ENCODE measurements around the gene ZP2.
"Not testable (repeated sequence)": the region's sequence is repeated elsewhere in the genome, so short reads cannot be mapped to it uniquely, and the experiment has no call there.

Gene ZP2

DNA sequence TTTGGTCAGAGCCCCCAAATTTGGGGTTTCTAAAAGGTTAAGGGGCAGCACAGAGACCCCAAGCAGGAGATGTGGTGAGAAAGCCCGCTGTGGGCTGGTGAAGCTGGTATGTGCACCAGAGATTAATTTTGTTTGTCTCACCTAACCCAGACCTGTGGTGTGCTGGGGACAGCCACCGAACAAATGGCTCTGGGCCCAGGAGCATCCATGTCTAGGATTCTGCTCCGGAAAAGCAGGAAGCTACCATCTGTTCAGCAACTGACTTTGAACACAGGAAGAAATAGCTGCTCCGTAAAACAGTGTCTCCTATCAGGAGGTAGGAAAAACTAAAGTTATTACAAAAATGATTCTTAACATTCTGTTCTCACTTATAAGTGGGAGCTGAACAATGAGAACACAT, 2.7 kb upstream of the ZP2 start:
- no peak for DNase-seq (ENCODE audit: low read depth)

DNA sequence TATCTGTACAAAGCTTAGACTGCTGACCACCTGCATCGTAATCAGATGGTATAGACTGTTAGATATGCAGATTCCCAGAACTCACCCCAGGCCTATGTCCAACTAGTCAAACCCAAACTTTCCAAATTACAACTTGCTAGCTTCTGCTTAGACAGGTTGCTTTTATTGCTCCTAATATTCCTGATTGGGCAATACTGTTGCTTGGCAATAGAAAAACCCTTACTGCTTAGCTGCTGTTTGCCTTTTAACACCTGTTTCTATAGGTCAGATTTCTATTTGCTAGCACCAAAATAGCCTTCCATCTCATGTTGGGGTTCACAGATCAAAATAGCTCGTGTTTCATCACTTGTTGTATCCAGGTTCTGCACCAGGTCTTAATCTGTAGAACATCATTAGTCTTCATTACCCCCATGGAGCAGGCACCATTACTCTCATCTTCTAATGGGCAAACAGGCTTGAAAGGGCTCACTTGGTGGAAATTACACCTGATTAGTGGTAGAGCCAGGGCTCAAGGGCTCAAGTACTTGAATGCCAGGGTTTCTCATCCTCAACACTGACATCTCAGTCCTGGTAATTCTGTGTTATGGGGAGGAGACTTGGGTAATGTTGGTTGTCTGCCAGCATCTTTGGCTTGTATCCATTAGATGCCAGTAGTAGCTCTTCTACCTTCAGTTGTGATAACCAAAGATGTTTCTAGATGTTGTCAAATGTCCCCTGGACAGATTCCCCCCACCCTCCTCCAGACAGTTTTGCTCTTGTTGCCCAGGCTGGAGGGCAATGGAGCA, 2.7 kb downstream of the ZP2 start:
- DNase-seq (ENCODE audit: low read depth): no peak

DNA sequence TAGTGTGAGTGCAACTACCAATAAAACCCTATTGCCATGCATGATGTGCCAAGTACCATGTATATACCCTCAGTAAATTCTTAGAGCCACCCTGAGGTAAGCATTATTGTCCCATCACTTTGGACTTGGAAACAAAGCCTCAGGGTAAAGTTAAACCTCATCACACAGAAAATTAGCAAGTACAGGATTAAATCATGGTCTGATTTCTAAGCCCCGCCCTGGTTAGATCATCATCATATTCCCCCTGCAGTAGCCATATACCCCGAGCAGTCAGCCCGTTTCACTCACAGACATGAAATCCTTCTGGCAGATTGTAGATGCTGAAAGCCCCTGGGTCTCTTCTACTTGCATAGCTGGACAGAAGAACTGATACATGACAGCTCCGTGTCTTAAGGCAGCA, 4.8 kb downstream of the ZP2 start:
- no peak for DNase-seq (ENCODE audit: low read depth)

DNA sequence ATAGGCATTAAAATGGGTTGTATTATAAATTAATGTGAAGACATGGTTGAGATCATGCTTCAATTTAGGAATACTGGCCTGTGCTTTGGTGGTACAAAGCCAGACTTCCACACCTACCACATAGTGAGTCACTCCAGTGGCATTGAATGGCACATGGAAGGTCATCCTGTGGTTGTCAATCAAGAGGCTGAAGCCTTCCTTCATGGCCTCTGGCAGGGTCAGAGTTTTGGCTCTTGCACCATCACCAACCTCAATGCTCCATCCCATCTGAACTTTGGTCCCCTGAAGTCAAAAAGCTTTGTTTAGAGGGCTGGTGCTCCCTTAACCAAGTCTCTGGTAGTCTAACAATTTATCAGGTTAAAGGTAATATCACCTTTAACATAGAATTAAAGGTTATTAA, 6.1 kb downstream of the ZP2 start:
- DNase-seq (ENCODE audit: low read depth): no peak

DNA sequence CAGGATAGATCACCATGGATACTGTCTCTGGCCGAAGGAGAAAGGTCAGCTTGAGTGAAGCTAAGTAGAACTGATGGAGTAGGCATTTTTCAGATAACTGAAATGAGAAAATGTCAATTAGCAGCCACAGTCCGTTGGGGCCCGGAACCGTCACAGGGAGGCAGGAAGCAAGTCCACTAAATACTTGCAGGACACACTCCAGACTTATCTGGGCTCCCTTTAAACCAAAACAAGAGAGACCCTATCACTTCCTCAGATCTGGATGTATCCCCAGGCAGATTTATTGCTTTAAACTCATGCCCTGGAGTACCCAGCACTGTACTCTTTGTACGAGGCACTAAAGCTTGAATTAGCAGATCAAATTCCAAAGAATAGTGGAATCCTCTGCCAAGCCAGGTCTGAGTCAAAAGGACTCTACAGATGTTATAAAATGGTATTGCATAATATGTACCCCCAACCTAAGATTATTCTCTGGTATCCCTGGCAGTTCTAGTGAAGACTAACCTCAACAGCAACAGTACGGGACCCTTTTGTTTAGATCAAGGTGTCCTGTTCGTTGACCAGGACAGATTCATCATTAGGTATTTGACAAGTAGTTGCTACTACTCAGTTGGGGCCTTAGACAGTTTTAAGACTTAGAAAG, 8.1 kb downstream of the ZP2 start:
- DNase-seq (ENCODE audit: low read depth): no peak

DNA sequence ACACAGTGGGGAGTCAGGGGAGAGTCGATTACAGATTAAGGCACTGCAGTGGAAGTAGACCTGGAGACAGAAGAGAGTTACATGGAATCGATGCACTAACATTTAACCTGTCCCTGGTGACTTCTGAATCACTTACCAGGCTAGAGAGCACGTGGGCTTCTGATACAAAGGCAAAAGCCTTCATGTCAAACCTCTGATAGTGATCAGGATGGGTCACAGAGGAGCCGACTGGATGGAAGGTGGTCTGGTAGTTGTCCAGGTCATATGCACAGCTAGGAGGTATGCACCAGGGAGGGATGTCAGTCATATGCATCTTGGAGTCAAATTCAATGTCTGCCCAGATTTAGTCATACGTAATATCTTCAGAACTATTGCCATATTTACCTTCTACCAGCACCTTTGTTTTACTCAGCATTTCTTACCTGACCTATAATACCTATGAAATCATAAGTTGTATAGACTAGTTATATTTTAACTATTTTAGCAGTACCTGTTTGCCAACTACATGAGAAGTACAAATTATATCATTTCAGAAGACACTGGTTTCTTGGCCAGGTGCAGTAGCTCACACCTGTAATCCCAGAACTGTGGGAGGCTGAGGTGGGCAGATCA, 11.7 kb downstream of the ZP2 start:
- DNase-seq (ENCODE audit: low read depth): no peak

DNA sequence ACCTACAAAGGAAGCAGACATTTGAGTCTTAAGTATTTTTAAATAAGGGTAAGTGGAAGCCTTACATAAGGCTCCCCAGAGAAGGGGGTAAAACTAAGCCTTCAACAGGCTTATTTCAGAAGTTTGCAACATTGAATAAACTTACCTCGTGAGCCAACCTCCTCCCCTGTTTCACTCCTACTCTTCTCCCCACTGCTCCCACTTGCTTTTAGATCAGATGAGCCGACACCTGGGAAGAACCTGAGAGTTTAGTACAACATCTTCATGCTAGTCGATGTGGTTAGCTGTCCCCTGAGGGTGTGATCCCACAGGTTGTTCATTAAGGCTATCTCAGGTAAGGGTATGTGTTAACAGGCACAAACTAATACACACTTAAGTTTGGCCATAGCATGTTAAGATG, 13.8 kb downstream of the ZP2 start:
- DNase-seq (ENCODE audit: low read depth): no peak

DNA sequence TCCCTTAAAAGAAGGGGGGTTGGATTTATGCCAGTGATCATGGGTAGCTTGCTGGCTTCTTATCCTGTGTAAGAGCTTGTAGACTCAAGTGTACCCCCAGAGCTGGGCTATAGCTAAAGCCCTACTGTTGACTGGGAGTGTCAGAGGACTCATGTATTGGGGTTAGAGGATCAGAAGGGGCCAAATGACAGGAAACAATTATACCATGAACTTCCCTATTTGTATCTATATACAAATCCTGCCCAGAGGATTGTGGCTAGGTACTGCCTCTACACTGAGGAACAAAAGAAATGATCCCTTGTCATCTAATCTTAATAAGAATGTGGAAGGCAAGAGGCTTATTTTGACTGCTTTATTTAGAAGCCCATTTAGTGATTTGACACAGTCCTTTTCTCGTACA, 14.3 kb downstream of the ZP2 start:
- no peak for DNase-seq (ENCODE audit: low read depth)

DNA sequence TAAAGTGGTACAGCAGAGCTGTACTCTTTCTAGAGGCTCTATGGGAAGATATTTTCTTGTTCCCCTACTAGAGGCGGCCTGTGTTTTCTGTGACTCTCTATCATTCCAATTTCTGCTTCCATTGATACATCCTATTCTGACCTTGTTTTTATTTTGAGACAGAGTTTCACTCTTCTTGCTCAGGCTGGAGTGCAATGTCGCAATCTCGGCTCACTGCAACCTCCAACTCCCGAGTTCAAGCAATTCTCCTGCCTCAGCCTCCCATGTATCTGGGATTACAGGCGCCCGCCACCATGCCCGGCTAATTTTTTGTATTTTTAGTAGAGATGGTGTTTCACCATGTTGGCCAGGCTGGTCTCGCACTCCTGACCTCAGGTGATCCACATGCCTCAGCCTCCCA, 16.0 kb downstream of the ZP2 start:
- not testable (repeated sequence) for DNase-seq (ENCODE audit: low read depth)

DNA sequence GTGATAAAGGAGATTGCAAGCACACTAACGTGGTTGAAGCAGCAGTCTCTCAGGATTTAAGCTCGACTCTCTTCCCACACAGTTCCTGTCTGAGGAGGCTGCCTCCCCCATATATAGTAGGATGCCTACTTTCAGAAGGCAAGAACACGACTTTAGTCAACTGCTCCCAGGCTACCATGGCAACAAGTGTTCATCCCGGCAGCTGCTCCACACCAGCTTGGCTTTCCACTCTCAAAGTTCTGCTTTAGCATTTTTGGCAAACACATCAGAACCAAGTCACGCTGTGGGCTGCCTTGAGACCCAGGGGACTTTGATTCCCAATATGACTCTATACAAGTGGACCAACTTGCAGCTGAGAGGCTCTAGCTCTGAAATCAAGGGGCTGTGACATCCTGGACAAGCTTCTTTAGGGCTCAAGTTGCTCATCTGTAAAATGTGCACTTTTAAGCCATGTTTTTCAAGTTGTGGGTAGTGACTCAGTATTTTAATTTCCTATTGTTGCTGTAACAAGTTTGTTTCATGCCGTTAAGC, 16.5 kb downstream of the ZP2 start:
- DNase-seq (ENCODE audit: low read depth): no peak

DNA sequence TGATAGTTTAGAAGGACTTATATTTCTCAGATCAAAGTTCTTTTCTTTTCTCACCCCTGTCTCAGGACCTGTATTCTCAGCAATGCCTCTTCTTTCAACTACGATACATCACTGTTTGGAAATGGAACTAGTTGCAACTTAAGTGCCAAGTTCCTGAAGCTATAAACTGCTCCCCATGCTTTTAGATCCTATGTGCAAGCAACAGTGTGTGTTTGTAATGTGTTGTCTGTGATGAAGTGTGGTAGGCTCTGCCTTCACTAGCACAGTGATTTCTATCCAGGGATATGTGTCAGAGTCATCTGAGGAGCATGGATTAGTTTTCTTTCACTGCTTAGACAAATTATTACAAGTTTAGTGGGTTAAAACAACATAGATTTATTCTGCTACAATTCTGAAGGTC, 18.4 kb downstream of the ZP2 start:
- no peak for DNase-seq (ENCODE audit: low read depth)

DNA sequence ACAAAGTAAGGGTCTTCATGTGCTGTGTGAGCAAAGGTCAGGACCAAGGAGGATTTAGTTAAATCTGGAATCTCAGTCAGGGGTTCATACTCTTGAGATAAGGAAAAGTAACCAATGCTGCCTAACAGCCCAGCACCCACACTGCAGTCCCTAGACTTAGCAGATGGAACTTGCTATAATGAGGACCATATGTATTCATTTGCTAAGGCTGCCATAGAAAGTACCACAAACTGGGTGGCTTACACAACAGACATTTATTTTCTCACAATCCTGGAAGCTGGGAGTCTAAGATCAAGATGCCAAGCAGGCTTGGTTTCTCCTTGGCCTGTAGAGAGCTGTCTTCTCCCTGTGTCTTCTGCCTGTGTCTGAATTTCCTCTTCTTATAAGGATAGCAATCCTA, 20.8 kb downstream of the ZP2 start:
- no peak for DNase-seq (ENCODE audit: low read depth)

DNA sequence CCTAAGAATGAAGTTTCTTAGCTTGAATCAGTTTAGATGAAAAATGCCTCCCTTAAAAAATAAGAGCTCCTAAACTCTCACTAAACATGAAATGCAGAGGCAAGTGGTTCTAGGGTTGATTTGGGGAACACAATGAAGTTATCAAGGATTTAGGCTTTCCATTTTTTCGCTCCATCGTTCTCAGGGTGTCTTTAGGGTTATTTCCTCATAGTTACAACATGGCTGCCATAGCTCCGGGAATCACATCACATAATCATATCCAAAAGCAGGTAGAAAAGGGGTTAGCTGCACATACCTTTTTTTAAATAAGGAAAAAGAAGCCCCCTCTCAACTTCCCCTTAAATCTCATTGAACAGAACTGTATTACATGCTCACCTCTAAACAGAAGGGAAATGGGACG, 21.4 kb downstream of the ZP2 start:
- no peak for DNase-seq (ENCODE audit: low read depth)

DNA sequence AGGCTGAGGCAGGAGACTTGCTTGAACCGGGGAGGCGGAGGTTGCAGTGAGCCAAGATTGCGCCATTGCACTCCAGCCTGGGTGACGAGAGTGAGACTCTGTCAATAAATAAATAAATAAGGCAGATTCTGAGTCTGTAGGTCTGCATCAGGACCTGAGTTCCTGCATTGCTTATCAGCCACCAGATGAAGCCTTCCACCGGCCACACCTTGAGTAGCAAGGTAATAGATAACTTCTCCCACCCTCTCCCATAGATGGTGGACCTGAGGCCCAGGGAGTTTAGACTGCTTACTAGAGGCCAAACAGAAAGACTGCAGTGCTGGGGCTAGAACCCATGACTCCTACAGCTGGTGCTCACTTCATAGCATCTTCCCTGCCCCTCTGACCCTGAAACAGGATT, 22.1 kb downstream of the ZP2 start:
- DNase-seq (ENCODE audit: low read depth): no peak

DNA sequence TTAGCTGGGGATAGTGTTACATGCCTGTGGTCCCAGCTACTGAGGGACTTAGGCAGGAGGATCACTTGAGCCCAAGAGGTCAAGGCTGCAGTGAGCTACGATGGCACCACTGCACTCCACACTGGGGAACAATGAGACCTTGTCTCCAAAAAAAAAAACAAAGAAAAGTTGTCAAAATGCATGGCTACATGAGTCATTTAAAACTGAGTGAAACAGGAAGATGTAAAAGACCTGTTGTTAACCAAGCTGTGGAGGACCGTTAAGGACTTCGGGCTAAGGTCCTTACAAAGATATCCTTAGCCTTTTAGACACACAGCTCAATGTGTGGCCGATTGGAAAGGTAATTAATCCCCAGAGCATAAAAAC, 25.1 kb downstream of the ZP2 start:
- DNase-seq (ENCODE audit: low read depth): no peak

DNA sequence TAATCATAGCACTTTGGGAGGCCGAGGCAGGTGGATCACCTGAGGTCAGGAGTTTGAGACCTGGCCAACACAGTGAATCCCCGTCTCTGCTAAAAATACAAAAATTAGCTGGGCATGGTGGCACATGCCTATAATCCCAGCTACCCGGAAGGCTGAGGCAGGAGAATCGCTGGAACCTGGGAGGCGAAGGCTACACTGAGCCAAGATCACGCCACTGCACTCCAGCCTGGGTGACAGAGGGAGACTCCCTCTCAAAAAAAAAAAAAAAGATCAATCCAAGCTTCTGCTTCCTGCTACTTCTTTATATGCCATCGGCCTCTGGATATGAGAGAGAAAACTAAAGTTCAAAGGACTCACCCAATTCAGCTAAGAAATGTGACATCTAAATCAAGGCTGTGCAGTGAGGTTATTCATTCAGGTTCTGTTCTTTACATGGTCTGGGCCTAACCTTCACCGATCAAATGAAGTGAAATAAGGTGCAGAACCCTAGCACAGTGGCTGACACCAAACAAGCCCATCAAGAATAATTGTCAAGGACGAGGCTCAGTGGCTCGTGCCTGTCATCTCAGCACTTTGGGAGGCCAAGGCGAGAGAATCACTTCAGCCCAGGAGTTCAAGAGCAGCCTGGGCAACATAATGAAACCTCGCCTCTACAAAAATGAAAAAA, 25.6 kb downstream of the ZP2 start:
- DNase-seq (ENCODE audit: low read depth): no peak

DNA sequence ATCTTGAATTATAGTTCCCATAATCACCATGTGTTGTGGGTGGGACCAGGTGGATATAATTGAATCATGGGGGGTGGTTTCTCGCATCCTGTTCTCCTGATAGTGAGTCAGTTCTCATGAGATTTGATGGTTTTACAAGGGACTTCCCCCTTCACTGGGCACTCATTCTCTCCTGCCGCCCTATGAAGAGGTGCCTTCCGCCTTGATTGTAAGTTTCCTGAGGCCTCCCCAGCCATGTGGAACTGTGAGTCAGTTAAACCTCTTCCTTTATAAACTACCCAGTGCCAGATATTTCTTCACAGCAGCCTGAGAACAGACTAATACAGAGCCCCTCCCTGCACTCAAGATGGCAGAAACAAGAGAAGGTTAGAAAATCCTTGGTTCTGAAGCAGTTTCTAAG, 26.5 kb downstream of the ZP2 start:
- DNase-seq (ENCODE audit: low read depth): no peak

DNA sequence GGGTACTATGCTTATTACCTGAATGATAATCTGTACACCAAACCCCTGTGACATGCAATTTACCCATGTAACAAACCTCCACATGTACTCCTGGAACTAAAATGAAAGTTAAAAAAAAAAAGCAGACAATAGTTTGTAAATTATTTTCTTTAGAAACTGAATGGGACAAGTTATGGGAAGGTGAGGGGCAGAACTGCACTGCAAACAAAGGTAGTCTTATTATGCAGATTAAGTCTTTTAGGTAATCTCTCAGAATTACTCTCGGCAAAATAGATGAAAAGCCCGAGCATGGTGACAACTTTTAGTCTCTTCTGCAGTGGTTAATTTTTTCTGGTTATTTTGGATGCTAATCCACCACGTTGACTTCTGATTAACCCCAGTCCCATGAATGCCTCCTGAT, 27.4 kb downstream of the ZP2 start:
- no peak for DNase-seq (ENCODE audit: low read depth)

DNA sequence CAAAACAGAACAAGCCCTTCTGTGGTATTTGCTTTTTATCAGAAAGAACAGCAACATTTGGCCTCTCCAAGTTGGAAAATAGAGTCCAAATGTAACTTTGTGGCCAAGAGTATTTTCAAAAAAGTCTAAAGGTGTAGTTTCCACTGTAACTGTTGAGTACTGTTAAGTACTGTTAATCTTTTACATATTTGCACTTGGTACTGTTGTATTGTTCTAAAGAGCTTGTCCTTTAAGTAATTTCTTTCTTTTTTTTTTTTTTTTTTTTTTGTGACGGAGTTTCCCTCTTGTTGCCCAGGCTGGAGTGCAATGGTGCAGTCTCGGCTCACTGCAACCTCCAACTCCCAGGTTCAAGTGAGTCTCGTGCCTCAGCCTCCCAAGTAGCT, 31.4 kb downstream of the ZP2 start:
- no peak for DNase-seq (ENCODE audit: low read depth)

DNA sequence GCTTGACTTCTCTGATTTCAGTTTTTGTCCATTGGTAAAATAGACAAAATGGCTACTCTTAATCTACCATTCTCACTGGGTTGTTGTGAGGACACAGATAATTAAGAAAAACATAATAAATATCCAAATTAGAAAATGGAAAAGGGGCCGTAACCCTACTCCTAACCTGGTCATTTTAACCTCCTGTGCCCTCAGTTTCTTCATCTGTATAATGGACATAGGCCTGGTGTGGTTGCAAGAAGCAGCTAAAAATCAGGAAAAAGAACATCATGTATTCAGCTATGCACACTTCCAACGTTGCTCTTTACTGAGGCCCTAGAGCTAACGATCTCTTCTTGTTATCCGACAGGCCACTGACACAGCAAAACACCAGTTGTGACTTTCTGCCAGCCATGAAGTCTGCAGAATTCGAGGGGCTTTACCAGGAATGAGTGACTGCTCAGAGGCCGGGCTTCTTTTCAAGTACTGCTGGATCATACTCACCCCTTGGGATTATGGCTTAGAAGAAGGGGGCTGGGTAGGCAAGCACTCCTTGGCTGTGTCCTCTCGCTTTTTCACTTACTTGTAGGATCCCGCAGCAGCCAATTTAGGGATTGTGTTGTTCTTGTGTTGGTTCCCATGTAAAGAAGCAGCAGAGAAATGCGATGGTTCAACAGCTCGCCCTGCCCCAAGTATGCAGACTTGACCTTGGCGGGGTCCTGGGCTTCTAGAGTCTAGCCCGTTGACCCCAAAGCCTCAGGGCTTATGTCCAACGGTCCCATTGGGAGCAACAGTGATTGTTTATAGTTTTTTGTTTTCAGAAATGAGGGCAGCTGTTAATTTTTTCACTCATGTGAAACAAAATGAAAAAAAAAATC, 32.0 kb downstream of the ZP2 start:
- no peak for DNase-seq (ENCODE audit: low read depth)

DNA sequence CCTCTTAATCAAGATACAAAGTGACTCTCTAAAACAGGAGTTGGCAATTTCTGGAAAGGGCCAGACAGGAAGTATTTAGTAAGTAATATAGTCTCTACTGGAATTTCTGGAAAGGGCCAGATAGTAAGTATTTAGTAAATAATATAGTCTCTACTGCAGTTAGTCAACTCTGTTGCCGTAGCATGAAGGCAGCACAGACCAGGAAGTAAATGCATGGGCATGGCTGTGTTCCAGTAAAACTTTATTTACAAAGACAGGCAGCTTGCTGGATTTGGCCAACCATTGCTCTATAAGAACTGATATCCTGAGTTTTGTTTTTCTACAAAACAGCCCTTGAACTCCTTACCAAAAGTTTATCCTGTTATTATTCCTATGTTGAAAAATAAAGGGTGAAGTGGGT, 36.0 kb downstream of the ZP2 start:
- no peak for DNase-seq (ENCODE audit: low read depth)

DNA sequence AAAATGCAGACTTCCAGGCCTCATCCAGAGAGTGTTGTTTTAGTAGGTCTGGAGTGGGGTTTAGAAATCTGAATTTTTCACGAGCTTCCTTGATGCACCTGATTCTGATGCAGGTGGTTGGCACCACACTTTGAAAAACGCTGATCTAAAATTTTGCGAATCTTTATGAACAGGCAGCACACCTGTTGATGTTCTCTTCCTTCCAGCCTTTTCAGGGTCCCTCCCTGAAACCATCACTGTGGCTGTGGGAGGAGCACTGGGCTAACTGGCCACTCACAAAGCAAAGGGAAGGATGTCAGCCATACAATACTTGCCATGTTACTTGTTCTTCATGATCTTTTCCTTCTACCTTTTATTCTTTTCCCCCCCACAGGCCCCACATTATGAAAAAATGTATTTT, 38.7 kb downstream of the ZP2 start:
- DNase-seq (ENCODE audit: low read depth): no peak
